Motor neuron (in vitro differentiated cells): ENCODE measurements around the gene GMIP. TPM values are rescaled to one million over a fixed set of nuclear protein-coding genes. Genes with fewer than 3 reads are reported as not detected.
A peak's percentile ranks its signal among the peaks of the same experiment; 100 is the strongest.

ENCODE experiments used
- ATAC-seq, 8 experiments: fragments of 200-7000 bp; cut with Tn5 transposase; replicated peaks in 6 of 8; 2 replicates each; pipeline ENCODE4 v1.8.0; 2021; ENCODE audit warnings: mild to moderate bottlenecking in 8 of 8, moderate library complexity in 8 of 8
- H3K27ac ChIP-seq, 2 donors: fragments of 250-450 bp; sonication (Bioruptor Pico); 2 replicates each; pipeline ENCODE4 v1.9.0; 2021; ENCODE audit warnings: antibody characterized with exemption in 2 of 2, mild to moderate bottlenecking in 2 of 2, moderate library complexity in 1 of 2
- H3K4me1 ChIP-seq, 2 donors: fragments of 250-450 bp; sonication (Bioruptor Pico); replicated peaks in 1 of 2; 2 replicates each; pipeline ENCODE4 v1.6.1; 2021; ENCODE audit warnings: antibody characterized with exemption in 2 of 2, mild to moderate bottlenecking in 2 of 2, moderate library complexity in 1 of 2
- H3K4me3 ChIP-seq, 5 donors: fragments of 250-450 bp; sonication (Bioruptor Pico); 2 replicates each; pipeline ENCODE4 v1.9.0; 2021; ENCODE audit warnings: antibody characterized with exemption in 5 of 5, mild to moderate bottlenecking in 5 of 5, moderate library complexity in 4 of 5
- WGBS, 10 experiments: fragments of 450-650 bp; shearing (Covaris generic); methylation state at CpG; one replicate each; pipeline ENCODE4 v1.0.0; 2022; 5-methylcytosine and 5-hydroxymethylcytosine counted together
- in situ Hi-C, 9 experiments: fragments of 400-800 bp; cut with MboI; loops; one replicate each; pipeline ENCODE4 v1.15.0; 2021; ENCODE audit warnings: low sequenced_read_pairs in 9 of 9, low pct_unique_long_range_greater_than_20kb in 2 of 9; ENCODE audit not compliant: unreplicated experiment in 9 of 9
- total RNA-seq, 8 experiments: library from RNA; unstranded; fragments of 300-600 nt; gene quantifications; 2 replicates each; pipeline versions ENCODE4 v1.2.3 to v1.2.4, GENCODE V29; 2022

Gene GMIP
- total RNA-seq, 8 experiments from 2014 or later: 3.2 to 18.2 (median 7.5) TPM

- peak within 1 kb of the TSS; percentile 80 to 81 for H3K27ac ChIP-seq
- peak within 1 kb of the TSS; percentile 44 to 61 (median 59) for H3K4me3 ChIP-seq
- peaks cover 3 to 6% of the 10 kb centered on the region in 2 donors for H3K4me1 ChIP-seq
- in situ Hi-C loops: loop anchor here in 3 of 9 experiments (25.0 kb wide), 1 partner anchor 91 kb away; the partner anchor contains the start of genes CILP2 (in 3 of the 3) and YJEFN3 (in 3 of the 3)
- WGBS, 10 experiments: 8 to 30% (median 13%) methylated on average over 2 to 7 of the region's 87 CpGs; no CpG with 5 or more reads in 6 of the 10 experiments
- ATAC-seq: peak; percentile 45 to 79 (median 68)
Measured at GRCh38 chr19:19627621-19628500, 15.6 kb downstream of the GMIP start, which contains the start of gene LPAR2. TSS of gene LPAR2 (minus strand) at chr19:19628220. CDS start at chr19:19627275, 945 bp downstream.

- WGBS, 10 experiments: 50 to 100% (median 90%) methylated on average over 1 to 23 of the region's 48 CpGs; no CpG with 5 or more reads in 1 of the 10 experiments
- in situ Hi-C loops: loop anchor here in 3 of 9 experiments (25.0 kb wide), 1 partner anchor 89 kb away; the partner anchor contains the start of genes CILP2 (in 3 of the 3) and YJEFN3 (in 3 of the 3)
- Histone ChIP-seq H3K4me1 (peaks cover 3 to 6% of the 10 kb centered on the region in 2 donors), H3K27ac (no peak overlapping the region), H3K4me3 (peak overlapping the region in 2 of 5 donors; percentile 44 to 61)
- ATAC-seq: no peak
Measured at GRCh38 chr19:19626516-19627472, 16.7 kb downstream of the GMIP start.

- no peak for ATAC-seq
Measured at GRCh38 chr19:19624032-19624570, 19.4 kb downstream of the GMIP start.

GRCh38 chr19:19623383-19623782 is 20.1 kb downstream of the GMIP start:
- in situ Hi-C loops: no loop called here

More at GRCh38 chr19:19624032-19624570, 19.4 kb downstream of the GMIP start:
- WGBS, 10 experiments: 72 to 100% (median 91%) methylated on average over 2 to 6 of the region's 19 CpGs; no CpG with 5 or more reads in 5 of the 10 experiments
- no peak overlapping the region for H3K4me3 ChIP-seq
- in situ Hi-C loops: no loop called here
- no peak overlapping the region for H3K27ac ChIP-seq
- H3K4me1 ChIP-seq: peaks cover 13 to 16% of the 10 kb centered on the region in 2 donors

GRCh38 chr19:19619849-19620210 is 23.6 kb downstream of the GMIP start:
- Histone ChIP-seq H3K4me1 (peaks cover 8 to 21% of the 10 kb centered on the region in 2 donors), H3K27ac (peak overlapping the region in 1 of 2 donors; percentile 24), H3K4me3 (no peak overlapping the region)
- in situ Hi-C loops: no loop called here
- ATAC-seq: peak in 1 of 8 experiments; percentile 32
- WGBS, 10 experiments: 15 to 51% (median 23%) methylated on average over 1 to 6 of the region's 7 CpGs; no CpG with 5 or more reads in 5 of the 10 experiments

More at GRCh38 chr19:19623383-19623782, 20.1 kb downstream of the GMIP start:
- H3K27ac ChIP-seq: no peak overlapping the region
- WGBS, 10 experiments: 44 to 100% (median 73%) methylated on average over 1 to 4 of the region's 5 CpGs; no CpG with 5 or more reads in 2 of the 10 experiments
- no peak for ATAC-seq
- peaks cover 12 to 18% of the 10 kb centered on the region in 2 donors for H3K4me1 ChIP-seq
- no peak overlapping the region for H3K4me3 ChIP-seq

- H3K4me1 ChIP-seq: peaks cover 8 to 21% of the 10 kb centered on the region in 2 donors
- in situ Hi-C loops: no loop called here
- ATAC-seq: no peak
- WGBS, 10 experiments: 32 to 100% (median 69%) methylated on average over 1 to 13 of the region's 21 CpGs; no CpG with 5 or more reads in 1 of the 10 experiments
- peak overlapping the region in 1 of 2 donors; percentile 38 for H3K27ac ChIP-seq
- H3K4me3 ChIP-seq: peak overlapping the region; percentile 26 to 60 (median 48)
Measured at GRCh38 chr19:19619181-19619848, 24.1 kb downstream of the GMIP start.

- H3K27ac ChIP-seq: peak within 1 kb of the TSS in 1 of 2 donors; percentile 38
- ATAC-seq: peak; percentile 90 to 98 (median 97)
- in situ Hi-C loops: no loop called here
- 0 to 37% (median 17%) methylated on average over 3 to 12 of the region's 80 CpGs; no CpG with 5 or more reads in 7 of the 10 experiments for WGBS, 10 experiments
- H3K4me3 ChIP-seq: peak within 1 kb of the TSS; percentile 47 to 63 (median 51)
- peaks cover 8 to 21% of the 10 kb centered on the region in 2 donors for H3K4me1 ChIP-seq
Measured at GRCh38 chr19:19618219-19619051, 25.0 kb downstream of the GMIP start, which contains the start of gene PBX4. TSS of gene PBX4 (minus strand) at chr19:19618687. CDS start at chr19:19618629, 58 bp downstream.

- WGBS, 10 experiments: 33 to 92% (median 49%) methylated on average over 1 to 3 of the region's 3 CpGs; no CpG with 5 or more reads in 4 of the 10 experiments
- H3K4me3 ChIP-seq: no peak overlapping the region
Measured at GRCh38 chr19:19615086-19615485, 28.4 kb downstream of the GMIP start.

GRCh38 chr19:19613506-19613905 is 30.0 kb downstream of the GMIP start:
- Histone ChIP-seq H3K4me3 (no peak overlapping the region), H3K4me1 (peaks cover 0 to 6% of the 10 kb centered on the region in 2 donors), H3K27ac (no peak overlapping the region)
- peak in 4 of 8 experiments; percentile 12 to 84 (median 74) for ATAC-seq
- 41 to 100% (median 89%) methylated on average over 2 to 4 of the region's 4 CpGs; no CpG with 5 or more reads in 5 of the 10 experiments for WGBS, 10 experiments
- in situ Hi-C loops: no loop called here

More at GRCh38 chr19:19615086-19615485, 28.4 kb downstream of the GMIP start:
- peaks cover 8 to 18% of the 10 kb centered on the region in 2 donors for H3K4me1 ChIP-seq
- no peak for ATAC-seq
- in situ Hi-C loops: no loop called here
- H3K27ac ChIP-seq: no peak overlapping the region

GRCh38 chr19:19610376-19611202 is 32.9 kb downstream of the GMIP start:
- WGBS, 10 experiments: 57 to 100% (median 85%) methylated on average over 1 to 8 of the region's 10 CpGs
- no peaks in the 10 kb centered on the region for H3K4me1 ChIP-seq
- no peak overlapping the region for H3K4me3 ChIP-seq
- in situ Hi-C loops: no loop called here
- ATAC-seq: peak in 3 of 8 experiments; percentile 38 to 77 (median 40)
- H3K27ac ChIP-seq: no peak overlapping the region
